HG03175 (cell line): ENCODE results near the gene CAPG.

ENCODE experiments used
- ATAC-seq: cut with Tn5 transposase; IDR thresholded peaks from one replicate; pipeline ENCODE4 v1.9.1; 2021; ENCODE audit warnings: mild to moderate bottlenecking, moderate library complexity; ENCODE audit not compliant: unreplicated experiment

CAPG gene

GRCh38 chr2:85439025-85439472 lies 28.9 kb upstream of the CAPG start:
- ATAC-seq = no peak

GRCh38 chr2:85438201-85439024 lies 28.2 kb upstream of the CAPG start:
- no peak for ATAC-seq

- peak; percentile 90 for ATAC-seq
Measured at GRCh38 chr2:85437488-85438200, 27.5 kb upstream of the CAPG start.

- ATAC-seq = no peak
Measured at GRCh38 chr2:85436836-85437487, 26.8 kb upstream of the CAPG start.

- ATAC-seq = no peak
Measured at GRCh38 chr2:85435981-85436835, 26.0 kb upstream of the CAPG start.

GRCh38 chr2:85435220-85435958 lies 25.2 kb upstream of the CAPG start:
- ATAC-seq = no peak

- no peak for ATAC-seq
Measured at GRCh38 chr2:85434696-85435095, 24.5 kb upstream of the CAPG start.

GRCh38 chr2:85433511-85434089 lies 23.4 kb upstream of the CAPG start:
- ATAC-seq = no peak

GRCh38 chr2:85431570-85432205 lies 21.5 kb upstream of the CAPG start:
- ATAC-seq = no peak

- ATAC-seq = no peak
Measured at GRCh38 chr2:85430752-85431569, 20.8 kb upstream of the CAPG start.

GRCh38 chr2:85429924-85430289 lies 19.7 kb upstream of the CAPG start:
- no peak for ATAC-seq

GRCh38 chr2:85429213-85429923 lies 19.2 kb upstream of the CAPG start:
- ATAC-seq = no peak

GRCh38 chr2:85428343-85428881 lies 18.2 kb upstream of the CAPG start:
- no peak for ATAC-seq

GRCh38 chr2:85427300-85427835 lies 17.2 kb upstream of the CAPG start:
- ATAC-seq = no peak

- ATAC-seq = no peak
Measured at GRCh38 chr2:85425588-85425987, 15.4 kb upstream of the CAPG start.

- no peak for ATAC-seq
Measured at GRCh38 chr2:85423525-85423924, 13.4 kb upstream of the CAPG start.

GRCh38 chr2:85422072-85422457 lies 11.9 kb upstream of the CAPG start:
- no peak for ATAC-seq
